OCI-LY3 (cell line): ENCODE measurements around the gene NDE1.
"Not testable (repeated sequence)": the region's sequence is repeated elsewhere in the genome, so short reads cannot be mapped to it uniquely, and the experiment has no call there.

Experiments
- H2AFZ ChIP-seq: fragments of 200-600, 300-600 bp; shearing (Covaris generic); 2 replicates; pipeline ENCODE4 v1.6.0; 2014; ENCODE audit warnings: antibody characterized with exemption, low read depth, low read length
- H3K27ac ChIP-seq: fragments of 200-600, 300-600 bp; sonication (generic); 2 replicates; pipeline ENCODE4 v1.5.1; 2014; ENCODE audit warnings: mild to moderate bottlenecking, low read length, moderate library complexity, mixed read lengths
- H3K27me3 ChIP-seq: fragments of 200-600, 300-600 bp; sonication (generic); 2 replicates; pipeline ENCODE4 v1.6.1; 2014; ENCODE audit warnings: low read depth, low read length, mixed read lengths
- H3K36me3 ChIP-seq: fragments of 200-600, 300-600 bp; sonication (generic); replicated peaks from 2 replicates; pipeline ENCODE3; 2014; ENCODE audit warnings: low read depth, low read length, mixed read lengths
- H3K4me1 ChIP-seq: fragments of 300-600, 200-600 bp; sonication (generic); 2 replicates; pipeline ENCODE4 v1.6.1; 2014; ENCODE audit warnings: low read length, mixed read lengths
- H3K4me2 ChIP-seq: fragments of 200-600, 300-600 bp; sonication (generic); 2 replicates; pipeline ENCODE4 v1.6.1; 2014; ENCODE audit warnings: low read length, mixed read lengths
- H3K4me3 ChIP-seq: fragments of 300-600, 200-600 bp; sonication (generic); 2 replicates; pipeline ENCODE4 v1.5.1; 2014; ENCODE audit warnings: antibody characterized with exemption, mild to moderate bottlenecking, low read length, moderate library complexity
- H3K79me2 ChIP-seq: fragments of 300-600, 200-600 bp; shearing (Covaris generic); 2 replicates; pipeline ENCODE4 v1.6.1; 2014; ENCODE audit warnings: mild to moderate bottlenecking, low read length, mixed read lengths
- H3K9ac ChIP-seq: fragments of 300-600, 200-600 bp; shearing (Covaris generic); 2 replicates; pipeline ENCODE4 v1.6.0; 2014; ENCODE audit warnings: mild to moderate bottlenecking, low read length, moderate library complexity
- H3K9me3 ChIP-seq: fragments of 200-600, 300-600 bp; shearing (Covaris generic); 2 replicates; pipeline ENCODE4 v1.6.1; 2014; ENCODE audit warnings: low read length, mixed read lengths; ENCODE audit not compliant: insufficient read depth
- H4K20me1 ChIP-seq: fragments of 200-600, 300-600 bp; sonication (generic); 2 replicates; pipeline ENCODE4 v1.6.1; 2016; ENCODE audit warnings: low read length, mixed read lengths; ENCODE audit not compliant: insufficient read depth
- CTCF ChIP-seq: fragments of 200-600, 300-600 bp; sonication (generic); IDR thresholded peaks from 2 replicates; pipeline ENCODE4 v1.5.1; 2014; ENCODE audit warnings: antibody characterized with exemption, low read length, low read depth
- EZH2phosphoT487 ChIP-seq: fragments of 200-600 bp; shearing (Covaris generic); IDR thresholded peaks from 2 replicates; pipeline ENCODE4 v1.6.1; 2018; ENCODE audit warnings: antibody characterized with exemption, mixed run types, low read depth

Gene NDE1

GRCh38 chr16:15686287-15686686 is 36.2 kb downstream of the NDE1 start:
- Histone ChIP-seq H3K27ac (no peak overlapping the region), H3K4me1 (peaks cover 12% of the 10 kb centered on the region), H2AFZ (no peak overlapping the region), H3K9ac (no peak overlapping the region), H3K36me3 (peaks cover 61% of the 10 kb centered on the region), H4K20me1 (peaks cover 5% of the 10 kb centered on the region; the same call in 1 of the 2 replicates), H3K9me3 (no peaks in the 10 kb centered on the region), H3K79me2 (peaks cover 35% of the 10 kb centered on the region), H3K27me3 (no peaks in the 10 kb centered on the region), H3K4me2 (no peak overlapping the region), H3K4me3 (no peak overlapping the region)
- no peak for TF ChIP-seq CTCF
- TF ChIP-seq EZH2phosphoT487, result no peak

GRCh38 chr16:15689290-15689689 is 39.2 kb downstream of the NDE1 start:
- Histone ChIP-seq H3K4me3 (no peak overlapping the region), H4K20me1 (peaks cover 3% of the 10 kb centered on the region; the same call in 1 of the 2 replicates), H3K79me2 (peaks cover 13% of the 10 kb centered on the region), H3K4me1 (peaks cover 3% of the 10 kb centered on the region; the same call in 1 of the 2 replicates), H3K27ac (no peak overlapping the region), H3K9me3 (no peaks in the 10 kb centered on the region), H3K9ac (no peak overlapping the region), H2AFZ (no peak overlapping the region), H3K27me3 (no peaks in the 10 kb centered on the region), H3K4me2 (no peak overlapping the region), H3K36me3 (peaks cover 68% of the 10 kb centered on the region)
- no peak for TF ChIP-seq EZH2phosphoT487
- TF ChIP-seq CTCF, result no peak

GRCh38 chr16:15690296-15690695 is 40.3 kb downstream of the NDE1 start:
- no peak for TF ChIP-seq EZH2phosphoT487
- TF ChIP-seq CTCF, result no peak
- Histone ChIP-seq H3K79me2 (peaks cover 4% of the 10 kb centered on the region; the same call in 1 of the 2 replicates), H3K36me3 (peaks cover 67% of the 10 kb centered on the region), H3K9me3 (no peaks in the 10 kb centered on the region), H2AFZ (no peak overlapping the region), H3K9ac (no peak overlapping the region), H3K4me2 (no peak overlapping the region), H3K4me3 (no peak overlapping the region), H3K4me1 (peaks cover 3% of the 10 kb centered on the region; the same call in 1 of the 2 replicates), H4K20me1 (peaks cover 3% of the 10 kb centered on the region; the same call in 1 of the 2 replicates), H3K27me3 (no peaks in the 10 kb centered on the region), H3K27ac (no peak overlapping the region)

- TF ChIP-seq EZH2phosphoT487 (no peak), CTCF (no peak)
- Histone ChIP-seq H3K4me1 (peaks cover 3% of the 10 kb centered on the region; the same call in 1 of the 2 replicates), H3K79me2 (no peaks in the 10 kb centered on the region; the same call in 1 of the 2 replicates), H3K27me3 (no peaks in the 10 kb centered on the region), H3K9ac (no peak overlapping the region), H2AFZ (no peak overlapping the region), H3K9me3 (no peaks in the 10 kb centered on the region), H3K4me3 (no peak overlapping the region), H4K20me1 (peaks cover 3% of the 10 kb centered on the region; the same call in 1 of the 2 replicates), H3K36me3 (peaks cover 66% of the 10 kb centered on the region), H3K27ac (no peak overlapping the region), H3K4me2 (no peak overlapping the region)
These were observed 41.0 kb downstream of the NDE1 start for GRCh38 chr16:15691046-15691445.

GRCh38 chr16:15692508-15692907 is 42.5 kb downstream of the NDE1 start:
- H3K79me2 ChIP-seq, H3K9me3 ChIP-seq, H3K27ac ChIP-seq, H3K4me1 ChIP-seq, H4K20me1 ChIP-seq, H3K4me2 ChIP-seq, H3K9ac ChIP-seq, H3K4me3 ChIP-seq, H3K27me3 ChIP-seq, H2AFZ ChIP-seq: not testable (repeated sequence)
- peaks cover 65% of the 10 kb centered on the region for H3K36me3 ChIP-seq
